ENCODE measurements around the gene SPCS2. TPM values are rescaled to one million over a fixed set of nuclear protein-coding genes. Genes with fewer than 3 reads are reported as not detected.

The SPCS2 gene
- total RNA-seq, 1 donor from 2014 or later = 120 TPM

GRCh38 chr11:74978041-74978440, 29.0 kb downstream of the SPCS2 start:
- Histone ChIP-seq H3K27me3 (ENCODE audit: insufficient read depth, low read length) (no peaks in the 10 kb centered on the region), H2AFZ (ENCODE audit: low read depth, low read length) (no peak overlapping the region), H3K9ac (ENCODE audit: low read length) (no peak overlapping the region), H3K4me3 (ENCODE audit: insufficient read depth, low read depth, low read length) (no peak overlapping the region), H4K20me1 (ENCODE audit: insufficient read depth, low read length) (peaks cover 38% of the 10 kb centered on the region), H3K9me3 (ENCODE audit: insufficient read depth, low read depth, low read length) (no peaks in the 10 kb centered on the region), H3K4me1 (ENCODE audit: insufficient read depth, low read length) (no peaks in the 10 kb centered on the region), H3K27ac (ENCODE audit: low read depth, low read length) (no peak overlapping the region), H3K4me2 (ENCODE audit: low read length) (no peak overlapping the region), H3K36me3 (ENCODE audit: insufficient read depth, low read length) (peaks cover 42% of the 10 kb centered on the region), H3K79me2 (ENCODE audit: insufficient read depth, low read length) (peaks cover 13% of the 10 kb centered on the region)
- no peaks in the 10 kb centered on the region for H3K9me3 Mint-ChIP-seq (ENCODE audit: unreplicated experiment)
- no peak for DNase-seq (ENCODE audit: low read depth)
- no peak for FAIRE-seq
- H3K36me3 Mint-ChIP-seq (ENCODE audit: low read depth, unreplicated experiment) = peaks cover 28% of the 10 kb centered on the region
- no peaks in the 10 kb centered on the region for H3K4me1 Mint-ChIP-seq (ENCODE audit: low read depth, unreplicated experiment)
- no peak overlapping the region for H3K4me3 Mint-ChIP-seq (ENCODE audit: unreplicated experiment)
- TF ChIP-seq EZH2 (IDR thresholded peaks at IDR 0.05; ENCODE audit: insufficient read depth, low read length) = no peak
- TF ChIP-seq, protein P1, sequence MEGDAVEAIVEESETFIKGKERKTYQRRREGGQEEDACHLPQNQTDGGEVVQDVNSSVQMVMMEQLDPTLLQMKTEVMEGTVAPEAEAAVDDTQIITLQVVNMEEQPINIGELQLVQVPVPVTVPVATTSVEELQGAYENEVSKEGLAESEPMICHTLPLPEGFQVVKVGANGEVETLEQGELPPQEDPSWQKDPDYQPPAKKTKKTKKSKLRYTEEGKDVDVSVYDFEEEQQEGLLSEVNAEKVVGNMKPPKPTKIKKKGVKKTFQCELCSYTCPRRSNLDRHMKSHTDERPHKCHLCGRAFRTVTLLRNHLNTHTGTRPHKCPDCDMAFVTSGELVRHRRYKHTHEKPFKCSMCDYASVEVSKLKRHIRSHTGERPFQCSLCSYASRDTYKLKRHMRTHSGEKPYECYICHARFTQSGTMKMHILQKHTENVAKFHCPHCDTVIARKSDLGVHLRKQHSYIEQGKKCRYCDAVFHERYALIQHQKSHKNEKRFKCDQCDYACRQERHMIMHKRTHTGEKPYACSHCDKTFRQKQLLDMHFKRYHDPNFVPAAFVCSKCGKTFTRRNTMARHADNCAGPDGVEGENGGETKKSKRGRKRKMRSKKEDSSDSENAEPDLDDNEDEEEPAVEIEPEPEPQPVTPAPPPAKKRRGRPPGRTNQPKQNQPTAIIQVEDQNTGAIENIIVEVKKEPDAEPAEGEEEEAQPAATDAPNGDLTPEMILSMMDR (IDR thresholded peaks at IDR 0.05; ENCODE audit: insufficient read depth, low read depth, low read length) = no peak
- no peaks in the 10 kb centered on the region for H3K27me3 Mint-ChIP-seq (ENCODE audit: low read depth, unreplicated experiment)
- no peak overlapping the region for H3K27ac Mint-ChIP-seq (ENCODE audit: unreplicated experiment)

GRCh38 chr11:74980634-74981033, 31.6 kb downstream of the SPCS2 start:
- no peak overlapping the region for H3K4me3 ChIP-seq (ENCODE audit: insufficient read depth, low read depth, low read length)
- no peak overlapping the region for H3K27ac ChIP-seq (ENCODE audit: low read depth, low read length)
- FAIRE-seq = no peak

DNA sequence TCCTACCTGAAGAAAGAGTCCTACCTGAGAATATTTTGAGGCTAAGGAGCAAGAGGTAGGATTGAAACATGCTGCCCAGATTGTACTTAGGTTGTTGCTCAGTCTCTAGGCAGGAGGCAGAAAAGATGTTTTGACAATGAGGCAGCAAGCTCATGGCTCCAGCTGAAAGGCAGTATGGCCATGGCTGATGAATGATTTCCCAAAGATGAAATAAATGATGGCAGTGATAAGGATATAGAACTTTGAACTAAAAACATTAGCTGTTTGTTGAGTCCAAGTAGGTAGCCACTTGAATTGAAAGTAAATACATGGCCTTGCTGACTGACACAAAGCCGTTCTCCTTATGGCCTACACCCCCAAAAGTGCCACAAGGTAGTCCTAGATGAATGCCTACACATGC, 32.8 kb downstream of the SPCS2 start:
- no peaks in the 10 kb centered on the region for H3K9me3 ChIP-seq (ENCODE audit: insufficient read depth, low read depth, low read length)
- H3K4me2 ChIP-seq (ENCODE audit: low read length) = no peak overlapping the region
- H3K79me2 ChIP-seq (ENCODE audit: insufficient read depth, low read length) = no peaks in the 10 kb centered on the region
- TF ChIP-seq EZH2 (IDR thresholded peaks at IDR 0.05; ENCODE audit: insufficient read depth, low read length) = no peak
- TF ChIP-seq, protein P1 (IDR thresholded peaks at IDR 0.05; ENCODE audit: insufficient read depth, low read depth, low read length) = no peak
- Mint-ChIP-seq H3K27me3 (ENCODE audit: low read depth, unreplicated experiment) (no peaks in the 10 kb centered on the region), H3K4me1 (ENCODE audit: low read depth, unreplicated experiment) (no peaks in the 10 kb centered on the region), H3K27ac (ENCODE audit: unreplicated experiment) (no peak overlapping the region), H3K4me3 (ENCODE audit: unreplicated experiment) (no peak overlapping the region), H3K36me3 (ENCODE audit: low read depth, unreplicated experiment) (peaks cover 11% of the 10 kb centered on the region), H3K9me3 (ENCODE audit: unreplicated experiment) (no peaks in the 10 kb centered on the region)
- H3K36me3 ChIP-seq (ENCODE audit: insufficient read depth, low read length) = peaks cover 18% of the 10 kb centered on the region
- H3K27me3 ChIP-seq (ENCODE audit: insufficient read depth, low read length) = no peaks in the 10 kb centered on the region
- H4K20me1 ChIP-seq (ENCODE audit: insufficient read depth, low read length) = peaks cover 8% of the 10 kb centered on the region
- no peak overlapping the region for H3K9ac ChIP-seq (ENCODE audit: low read length)
- no peak overlapping the region for H3K4me3 ChIP-seq (ENCODE audit: insufficient read depth, low read depth, low read length)
- DNase-seq (ENCODE audit: low read depth) = no peak
- no peak for FAIRE-seq
- H3K27ac ChIP-seq (ENCODE audit: low read depth, low read length) = no peak overlapping the region
- H3K4me1 ChIP-seq (ENCODE audit: insufficient read depth, low read length) = no peaks in the 10 kb centered on the region
- no peak overlapping the region for H2AFZ ChIP-seq (ENCODE audit: low read depth, low read length)

More at GRCh38 chr11:74980634-74981033, 31.6 kb downstream of the SPCS2 start:
- DNase-seq (ENCODE audit: low read depth) = no peak
- H2AFZ ChIP-seq (ENCODE audit: low read depth, low read length) = no peak overlapping the region
- Mint-ChIP-seq H3K27ac (ENCODE audit: unreplicated experiment) (no peak overlapping the region), H3K9me3 (ENCODE audit: unreplicated experiment) (no peaks in the 10 kb centered on the region), H3K27me3 (ENCODE audit: low read depth, unreplicated experiment) (no peaks in the 10 kb centered on the region), H3K4me3 (ENCODE audit: unreplicated experiment) (no peak overlapping the region), H3K36me3 (ENCODE audit: low read depth, unreplicated experiment) (peaks cover 11% of the 10 kb centered on the region), H3K4me1 (ENCODE audit: low read depth, unreplicated experiment) (no peaks in the 10 kb centered on the region)
- TF ChIP-seq, protein P1 (IDR thresholded peaks at IDR 0.05; ENCODE audit: insufficient read depth, low read depth, low read length) = no peak
- TF ChIP-seq EZH2 (IDR thresholded peaks at IDR 0.05; ENCODE audit: insufficient read depth, low read length) = no peak
- no peaks in the 10 kb centered on the region for H3K27me3 ChIP-seq (ENCODE audit: insufficient read depth, low read length)
- no peak overlapping the region for H3K9ac ChIP-seq (ENCODE audit: low read length)
- H3K4me2 ChIP-seq (ENCODE audit: low read length) = no peak overlapping the region
- no peaks in the 10 kb centered on the region for H3K4me1 ChIP-seq (ENCODE audit: insufficient read depth, low read length)
- H3K36me3 ChIP-seq (ENCODE audit: insufficient read depth, low read length) = peaks cover 29% of the 10 kb centered on the region
- no peaks in the 10 kb centered on the region for H3K9me3 ChIP-seq (ENCODE audit: insufficient read depth, low read depth, low read length)
- peaks cover 16% of the 10 kb centered on the region for H4K20me1 ChIP-seq (ENCODE audit: insufficient read depth, low read length)
- H3K79me2 ChIP-seq (ENCODE audit: insufficient read depth, low read length) = no peaks in the 10 kb centered on the region
